H1 (cell line): ENCODE data around the gene LEFTY1. TPM values are rescaled to one million over a fixed set of nuclear protein-coding genes. Genes with fewer than 3 reads are reported as not detected.

Source experiments
- BCL11A ChIP-seq, 2 experiments: IDR thresholded peaks; one replicate each; pipeline ENCODE4 v1.6.1; 2011; ENCODE audit warnings: low read depth in 2 of 2, low read length in 2 of 2, mild to moderate bottlenecking in 2 of 2
- CHD7 ChIP-seq: fragments of 300-600 bp; sonication (generic); IDR thresholded peaks from 2 replicates; pipeline ENCODE4 v1.7.1; 2012; ENCODE audit warnings: low read length, moderate library complexity, mild to moderate bottlenecking, inconsistent platforms; ENCODE audit not compliant: insufficient replicate concordance
- CTBP2 ChIP-seq: IDR thresholded peaks from 2 replicates; pipeline ENCODE4 v1.7.0; 2011; ENCODE audit warnings: borderline replicate concordance, mild to moderate bottlenecking, moderate library complexity, mixed read lengths, low read length; ENCODE audit not compliant: insufficient read depth, insufficient read length
- EGR1 ChIP-seq: IDR thresholded peaks from 2 replicates; pipeline ENCODE4 v1.6.1; 2011; ENCODE audit warnings: low read depth, low read length, borderline replicate concordance
- POLR2A ChIP-seq, 2 experiments: IDR thresholded peaks; 1 replicate in 1 of 2; 2 replicates in 1 of 2; pipeline ENCODE4 v1.6.1; 2011; ENCODE audit warnings: low read depth in 2 of 2, low read length in 2 of 2, mild to moderate bottlenecking in 2 of 2; ENCODE audit errors: control extremely low read depth in 1 of 2
- SAP30 ChIP-seq: fragments of 300-600 bp; sonication (generic); IDR thresholded peaks from 2 replicates; pipeline ENCODE4 v1.7.1; 2012; ENCODE audit warnings: low read length, moderate library complexity, mild to moderate bottlenecking, inconsistent platforms; ENCODE audit not compliant: insufficient read depth, insufficient replicate concordance
- SP1 ChIP-seq: IDR thresholded peaks from 2 replicates; pipeline ENCODE4 v1.6.1; 2011; ENCODE audit warnings: low read depth, low read length
- TAF7 ChIP-seq: optimal IDR thresholded peaks from 2 replicates; pipeline ENCODE3; 2011; ENCODE audit warnings: low read depth, mild to moderate bottlenecking, inconsistent platforms, low read length, moderate library complexity, borderline replicate concordance
- TBP ChIP-seq: IDR thresholded peaks from 2 replicates; pipeline ENCODE4 v1.6.1; 2011; ENCODE audit warnings: low read depth, low read length, improper control_type of control experiment
- polyA plus RNA-seq, 7 experiments: library from polyadenylated mRNA; depleted of rRNA in 3 of 7; stranded (reverse) in 5 of 7; unstranded in 2 of 7; fragments of >200 nt in 5 of 7; fragments of 200-250 nt in 2 of 7; gene quantifications; 1 replicate in 5 of 7; 2 replicates in 1 of 7; 4 replicates in 1 of 7; pipeline versions ENCODE4 v1.2.1 to v1.2.3, GENCODE V29; 2011 to 2013; ENCODE audit warnings: missing spikeins in 2 of 7, mixed read lengths in 2 of 7
- total RNA-seq: library from RNA; stranded (reverse); fragmentation: NEBNext Ultra II Directional; extraction: Animal tissue kit (Norgen Biotek cat#: 25700); gene quantifications from 2 replicates; pipeline ENCODE4 v1.2.1, GENCODE V29; 2021

LEFTY1 gene
- total and polyA plus RNA-seq, 2 of the 8 experiments (the other 6 are each of a cell fraction or from before 2014, with no cell fraction given): 4.5 to 11.7 TPM

- TF ChIP-seq CHD7: no peak
- no peak for TF ChIP-seq SAP30
- TF ChIP-seq EGR1: no peak
- no peak for TF ChIP-seq POLR2A (IDR thresholded peaks at IDR 0.05; ENCODE audit: control extremely low read depth in 1 of 2, low read depth in 2 of 2, low read length in 2 of 2)
- TF ChIP-seq SP1: no peak
- TF ChIP-seq TAF7: no peak
- TF ChIP-seq CTBP2: no peak
- no peak for TF ChIP-seq TBP
- TF ChIP-seq BCL11A (IDR thresholded peaks at IDR 0.05; ENCODE audit: low read depth in 2 of 2, low read length in 2 of 2): no peak
These were observed 48.2 kb downstream of the LEFTY1 start (continued) for GRCh38 chr1:225840713-225841112.
